ENCODE measurements around the gene SGCD. TPM values are rescaled to one million over a fixed set of nuclear protein-coding genes. Genes with fewer than 3 reads are reported as not detected.

SGCD gene
- total RNA-seq, 2 experiments from 2014 or later, result not detected

DNA sequence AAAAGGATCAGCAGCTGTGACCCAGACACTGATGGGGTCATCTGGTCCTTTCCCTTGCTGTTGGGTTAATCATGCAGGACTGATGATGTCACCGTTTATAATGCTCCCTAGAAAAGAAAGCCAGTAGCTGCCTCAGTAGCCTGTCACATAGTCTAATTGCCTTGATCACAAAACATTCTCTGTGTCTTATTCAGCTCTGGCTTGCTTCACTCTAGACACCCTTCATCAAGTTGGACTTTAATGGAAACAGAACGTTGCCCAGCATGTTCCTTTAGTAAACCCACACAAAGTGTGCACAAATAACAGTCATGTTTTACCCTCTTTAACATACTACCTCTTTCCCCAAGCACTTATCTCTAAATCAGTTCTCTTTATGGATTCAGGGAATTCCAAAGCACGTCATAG lies 170.8 kb downstream of the SGCD start:
- Mint-ChIP-seq H3K27ac (no peak overlapping the region), H3K4me1 (ENCODE audit: low read depth) (no peaks in the 10 kb centered on the region), H3K4me3 (no peak overlapping the region), H3K9me3 (no peaks in the 10 kb centered on the region), H3K36me3 (ENCODE audit: low read depth) (no peaks in the 10 kb centered on the region), H3K27me3 (peaks cover 15% of the 10 kb centered on the region)
- DNase-seq (no peak), ATAC-seq (ENCODE audit: poor library complexity) (no peak)
- no peak overlapping the region for H3K4me3 ChIP-seq (ENCODE audit: low read length)
- H3K36me3 ChIP-seq (ENCODE audit: insufficient read depth, low read length), result no peaks in the 10 kb centered on the region
- peaks cover 0 to 6% of the 10 kb centered on the region in 2 experiments for H3K27me3 ChIP-seq (ENCODE audit: control insufficient read depth in 1 of 2, insufficient read depth in 2 of 2, low read length in 2 of 2)
- TF ChIP-seq, protein P1, sequence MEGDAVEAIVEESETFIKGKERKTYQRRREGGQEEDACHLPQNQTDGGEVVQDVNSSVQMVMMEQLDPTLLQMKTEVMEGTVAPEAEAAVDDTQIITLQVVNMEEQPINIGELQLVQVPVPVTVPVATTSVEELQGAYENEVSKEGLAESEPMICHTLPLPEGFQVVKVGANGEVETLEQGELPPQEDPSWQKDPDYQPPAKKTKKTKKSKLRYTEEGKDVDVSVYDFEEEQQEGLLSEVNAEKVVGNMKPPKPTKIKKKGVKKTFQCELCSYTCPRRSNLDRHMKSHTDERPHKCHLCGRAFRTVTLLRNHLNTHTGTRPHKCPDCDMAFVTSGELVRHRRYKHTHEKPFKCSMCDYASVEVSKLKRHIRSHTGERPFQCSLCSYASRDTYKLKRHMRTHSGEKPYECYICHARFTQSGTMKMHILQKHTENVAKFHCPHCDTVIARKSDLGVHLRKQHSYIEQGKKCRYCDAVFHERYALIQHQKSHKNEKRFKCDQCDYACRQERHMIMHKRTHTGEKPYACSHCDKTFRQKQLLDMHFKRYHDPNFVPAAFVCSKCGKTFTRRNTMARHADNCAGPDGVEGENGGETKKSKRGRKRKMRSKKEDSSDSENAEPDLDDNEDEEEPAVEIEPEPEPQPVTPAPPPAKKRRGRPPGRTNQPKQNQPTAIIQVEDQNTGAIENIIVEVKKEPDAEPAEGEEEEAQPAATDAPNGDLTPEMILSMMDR (IDR thresholded peaks at IDR 0.05), result no peak
- CTCF ChIA-PET, result no interaction called here
- H3K9me3 ChIP-seq (ENCODE audit: control insufficient read depth in 1 of 2, insufficient read depth in 1 of 2, low read length in 2 of 2), result no peaks in the 10 kb centered on the region
- no peak overlapping the region for H3K27ac ChIP-seq (ENCODE audit: low read depth in 1 of 2, low read length in 2 of 2)
- intact Hi-C loops (cut with DNase I, micrococcal nuclease), result no loop called here
- POLR2A ChIA-PET, result no interaction called here
- no peaks in the 10 kb centered on the region for H3K4me1 ChIP-seq (ENCODE audit: insufficient read depth, low read length)

DNA sequence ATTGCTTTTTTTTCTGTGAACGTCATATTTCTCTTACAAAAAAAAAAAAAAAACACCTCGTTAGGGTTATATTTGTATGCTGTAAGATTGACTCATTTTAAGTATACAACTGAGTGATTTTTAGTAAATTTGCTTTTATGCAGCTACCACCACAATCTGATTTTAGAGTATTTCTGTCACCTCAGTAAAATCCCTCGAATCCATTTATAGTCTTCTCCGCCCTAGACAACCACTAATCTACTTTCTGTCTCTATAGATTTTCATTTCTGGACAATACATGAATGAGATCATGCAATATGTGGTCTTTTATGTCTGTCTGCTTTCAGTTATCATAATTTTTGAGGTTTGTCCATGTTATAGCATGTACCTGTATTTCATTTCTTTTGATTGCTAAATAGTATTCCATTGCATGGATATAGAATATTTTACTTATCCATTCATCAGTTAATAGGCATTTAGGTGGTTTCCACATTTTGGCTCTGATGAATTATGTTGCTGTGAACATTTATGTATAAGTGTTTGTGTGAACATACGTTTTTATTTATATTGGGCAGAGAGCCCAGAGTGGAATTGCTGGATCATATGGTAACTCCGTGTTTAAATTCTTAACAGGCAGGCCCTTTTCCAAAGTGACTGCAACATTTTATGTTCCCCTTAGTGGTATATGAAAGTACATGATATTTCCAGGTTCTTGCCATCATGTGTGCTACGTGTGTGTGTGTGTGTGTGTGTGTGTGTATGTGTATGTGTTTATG lies 171.4 kb downstream of the SGCD start:
- no peaks in the 10 kb centered on the region for H3K36me3 Mint-ChIP-seq (ENCODE audit: low read depth)
- no peak for ATAC-seq (ENCODE audit: poor library complexity)
- TF ChIP-seq, protein P1 (IDR thresholded peaks at IDR 0.05), result no peak
- no peak overlapping the region for H3K4me3 ChIP-seq (ENCODE audit: low read length)
- H3K4me1 Mint-ChIP-seq (ENCODE audit: low read depth), result no peaks in the 10 kb centered on the region
- no peaks in the 10 kb centered on the region for H3K4me1 ChIP-seq (ENCODE audit: insufficient read depth, low read length)
- no peaks in the 10 kb centered on the region for H3K9me3 Mint-ChIP-seq
- intact Hi-C loops (cut with DNase I, micrococcal nuclease), result no loop called here
- H3K27me3 ChIP-seq (ENCODE audit: control insufficient read depth in 1 of 2, insufficient read depth in 2 of 2, low read length in 2 of 2), result peaks cover 0 to 6% of the 10 kb centered on the region in 2 experiments
- POLR2A ChIA-PET, result no interaction called here
- CTCF ChIA-PET, result no interaction called here
- H3K4me3 Mint-ChIP-seq, result no peak overlapping the region
- peaks cover 15% of the 10 kb centered on the region for H3K27me3 Mint-ChIP-seq
- DNase-seq, result no peak
- H3K9me3 ChIP-seq (ENCODE audit: control insufficient read depth in 1 of 2, insufficient read depth in 1 of 2, low read length in 2 of 2), result no peaks in the 10 kb centered on the region
- no peak overlapping the region for H3K27ac Mint-ChIP-seq
- no peak overlapping the region for H3K27ac ChIP-seq (ENCODE audit: low read depth in 1 of 2, low read length in 2 of 2)
- H3K36me3 ChIP-seq (ENCODE audit: insufficient read depth, low read length), result no peaks in the 10 kb centered on the region

DNA sequence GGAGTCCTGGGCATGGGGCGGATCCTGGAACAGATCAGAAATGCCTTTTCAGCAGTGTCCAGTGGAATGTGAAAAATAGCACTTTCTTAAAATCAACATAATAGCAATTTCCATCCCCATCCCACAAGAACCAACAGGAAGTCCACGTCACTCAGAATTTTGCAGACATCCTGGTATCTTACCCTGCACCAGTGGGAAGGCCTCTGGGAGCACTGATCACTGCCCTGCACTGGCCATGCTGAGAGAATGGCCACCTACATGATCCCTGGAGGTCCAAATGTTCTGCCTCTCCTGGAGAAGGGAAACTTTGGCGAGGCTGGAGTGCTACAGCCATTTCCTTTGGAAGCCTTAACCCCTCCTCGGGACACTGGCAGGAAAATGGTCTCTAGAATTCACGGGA lies 173.8 kb downstream of the SGCD start:
- H3K4me1 ChIP-seq (ENCODE audit: insufficient read depth, low read length), result no peaks in the 10 kb centered on the region
- no peak overlapping the region for H3K4me3 ChIP-seq (ENCODE audit: low read length)
- no peaks in the 10 kb centered on the region for H3K4me1 Mint-ChIP-seq (ENCODE audit: low read depth)
- TF ChIP-seq, protein P1 (IDR thresholded peaks at IDR 0.05), result no peak
- no peaks in the 10 kb centered on the region for H3K36me3 ChIP-seq (ENCODE audit: insufficient read depth, low read length)
- POLR2A ChIA-PET, result no interaction called here
- no peak overlapping the region for H3K27ac Mint-ChIP-seq
- H3K9me3 Mint-ChIP-seq, result no peaks in the 10 kb centered on the region
- no peaks in the 10 kb centered on the region for H3K9me3 ChIP-seq (ENCODE audit: control insufficient read depth in 1 of 2, insufficient read depth in 1 of 2, low read length in 2 of 2)
- H3K27ac ChIP-seq (ENCODE audit: low read depth in 1 of 2, low read length in 2 of 2), result no peak overlapping the region
- DNase-seq (no peak), ATAC-seq (ENCODE audit: poor library complexity) (no peak)
- no peaks in the 10 kb centered on the region for H3K36me3 Mint-ChIP-seq (ENCODE audit: low read depth)
- CTCF ChIA-PET, result no interaction called here
- H3K27me3 Mint-ChIP-seq, result peaks cover 20% of the 10 kb centered on the region
- H3K27me3 ChIP-seq (ENCODE audit: control insufficient read depth in 1 of 2, insufficient read depth in 2 of 2, low read length in 2 of 2), result peaks cover 0 to 6% of the 10 kb centered on the region in 2 experiments
- intact Hi-C loops (cut with DNase I, micrococcal nuclease), result no loop called here
- H3K4me3 Mint-ChIP-seq, result no peak overlapping the region

All from CD4-positive, alpha-beta T cell (primary cell).